HG03575 (cell line): ENCODE data around the gene CALM1.

ENCODE experiments used
- ATAC-seq: cut with Tn5 transposase; IDR thresholded peaks from one replicate; pipeline ENCODE4 v1.9.1; 2021; ENCODE audit not compliant: unreplicated experiment, insufficient number of reproducible peaks, low FRiP score; ENCODE audit errors: extremely low read depth

The CALM1 gene

DNA sequence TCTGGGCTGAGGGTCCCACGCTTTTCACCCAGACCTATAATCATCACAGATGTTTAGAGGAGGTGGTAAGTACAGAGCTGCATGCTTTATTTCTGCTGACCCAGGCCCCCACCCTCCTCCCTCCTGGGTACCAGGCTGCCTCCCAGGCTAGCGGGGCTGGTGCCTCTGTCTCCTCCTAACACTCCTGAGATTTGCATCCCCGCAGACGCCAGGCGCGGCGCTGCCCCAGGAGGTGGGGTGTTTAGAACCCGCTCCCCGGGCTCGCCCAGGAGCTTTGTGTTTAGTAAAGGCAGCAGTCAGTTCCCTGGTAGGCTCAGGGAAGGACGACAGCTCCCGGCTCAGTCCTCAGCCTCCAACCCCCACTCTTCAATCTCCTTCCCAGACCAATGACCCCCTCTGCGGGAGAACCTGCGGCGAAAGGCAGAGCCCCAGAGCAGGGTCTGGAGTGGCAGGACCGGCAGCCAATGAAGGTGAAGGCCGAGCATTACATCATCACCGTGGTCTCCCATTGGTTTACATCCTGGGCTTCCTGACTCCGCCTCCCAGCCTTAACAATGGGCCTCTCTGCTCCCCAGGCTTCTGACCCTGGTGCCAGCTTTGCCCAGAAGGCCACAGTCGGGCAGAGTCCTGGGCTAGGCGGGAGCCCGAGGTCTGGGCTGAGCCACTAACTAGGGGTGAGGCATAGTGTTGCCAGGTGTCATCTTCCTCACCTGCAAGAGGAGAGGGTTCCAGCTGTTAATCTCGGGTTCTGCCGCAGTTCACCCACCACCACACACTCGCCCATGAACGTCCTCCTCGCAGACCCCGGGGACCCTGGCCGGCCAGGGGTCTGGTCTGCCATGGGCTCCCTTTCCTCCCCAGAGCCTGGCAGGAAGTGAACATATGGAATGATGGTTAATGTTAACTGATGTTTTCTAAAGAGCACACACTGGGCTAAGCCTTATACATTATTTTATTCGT lies 57.5 kb downstream of the CALM1 start:
- no peak for ATAC-seq

GRCh38 chr14:90455100-90455571 lies 58.3 kb downstream of the CALM1 start:
- no peak for ATAC-seq

GRCh38 chr14:90456551-90456950 lies 59.7 kb downstream of the CALM1 start:
- ATAC-seq: no peak

- ATAC-seq: no peak
Observed at GRCh38 chr14:90457186-90457585, 60.4 kb downstream of the CALM1 start.
